Measurements from ENCODE around the gene TAX1BP1.

DNA sequence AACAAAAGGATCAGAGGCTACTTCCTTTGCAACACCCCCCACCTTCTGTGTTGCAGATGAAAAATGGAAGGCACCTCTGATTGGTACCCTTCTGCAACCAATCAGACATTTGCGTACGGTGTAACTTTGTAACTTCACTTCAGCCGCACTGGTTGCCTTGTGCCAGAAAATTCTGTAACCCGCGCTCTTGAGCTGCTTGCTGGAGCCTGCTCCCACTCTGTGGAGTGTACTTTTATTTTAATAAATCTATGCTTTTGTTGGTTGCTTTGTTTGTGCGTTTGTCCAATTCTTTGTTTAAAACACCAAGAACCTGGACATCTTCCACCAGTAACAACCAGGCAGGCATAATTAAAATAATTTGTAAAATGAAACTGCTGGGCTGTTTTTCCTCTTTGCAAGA, 31.5 kb upstream of the TAX1BP1 start:
- TF ChIP-seq CTCF (IDR thresholded peaks at IDR 0.05; ENCODE audit: low read length) (no peak), EZH2phosphoT487 (IDR thresholded peaks at IDR 0.05; ENCODE audit: low read length) (no peak), EZH2 (optimal IDR thresholded peaks at IDR 0.05; ENCODE audit: low read depth, low read length) (no peak)

All from MM.1S (cell line).